NCI-H524 (cell line): Measurements from ENCODE around the gene EARS2.
"Not testable (repeated sequence)": the region's sequence is repeated elsewhere in the genome, so short reads cannot be mapped to it uniquely, and the experiment has no call there.

Experiments
- DNase-seq, 2 experiments: peaks; one replicate each; lab custom pipeline; 2025; lab: John Stamatoyannopoulos, UW

EARS2 gene

DNA sequence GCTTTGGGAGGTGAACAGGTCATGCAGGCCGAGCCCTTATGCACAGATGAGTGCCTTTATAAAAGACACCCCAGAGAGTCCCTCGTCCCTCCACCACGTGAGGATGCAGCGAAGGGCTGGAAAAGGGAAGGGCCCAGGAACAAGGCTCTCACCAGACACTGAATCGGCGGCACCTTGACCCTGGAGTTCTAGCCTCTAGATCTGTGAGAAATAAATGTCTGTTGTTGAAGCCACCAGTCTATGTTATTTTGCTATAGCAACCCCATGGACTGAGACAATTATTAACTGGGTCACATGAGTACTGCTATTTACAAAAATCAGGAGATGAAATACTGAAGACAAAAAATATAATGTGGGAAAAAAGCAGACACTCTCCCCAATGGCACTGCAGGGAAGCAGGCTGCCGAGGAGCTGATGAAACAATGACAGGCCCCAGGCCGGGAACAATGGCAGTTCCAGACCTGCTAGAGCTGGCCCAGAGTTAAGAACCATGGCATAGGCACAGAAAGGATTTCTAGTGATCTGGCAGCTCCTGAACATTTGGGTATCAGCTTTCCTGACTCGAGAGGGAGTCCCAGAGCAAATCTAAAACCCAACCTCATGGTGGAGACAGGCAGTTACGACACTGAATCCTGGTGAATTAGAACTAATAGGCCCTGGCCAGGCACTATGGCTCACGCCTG lies 29.0 kb downstream of the EARS2 start:
- DNase-seq: no peak

DNA sequence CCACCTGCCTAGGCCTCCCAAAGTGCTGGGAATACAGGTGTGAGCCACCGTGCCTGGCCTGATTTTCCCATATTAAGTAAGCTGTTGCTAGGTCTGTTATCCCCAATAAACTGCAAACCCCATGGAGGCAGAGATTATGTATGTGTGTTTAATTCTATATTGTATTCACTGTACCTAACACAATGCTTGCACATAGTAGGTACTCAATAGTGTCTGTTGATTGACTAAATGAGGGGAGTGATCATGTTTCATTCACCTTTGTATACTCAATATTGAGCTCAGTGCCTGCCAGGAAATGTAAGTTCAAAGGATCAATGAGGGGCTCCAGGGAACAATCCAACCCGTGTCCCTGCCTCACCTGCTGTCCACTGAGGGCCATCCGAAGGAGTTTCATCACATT lies 32.3 kb downstream of the EARS2 start:
- no peak for DNase-seq

DNA sequence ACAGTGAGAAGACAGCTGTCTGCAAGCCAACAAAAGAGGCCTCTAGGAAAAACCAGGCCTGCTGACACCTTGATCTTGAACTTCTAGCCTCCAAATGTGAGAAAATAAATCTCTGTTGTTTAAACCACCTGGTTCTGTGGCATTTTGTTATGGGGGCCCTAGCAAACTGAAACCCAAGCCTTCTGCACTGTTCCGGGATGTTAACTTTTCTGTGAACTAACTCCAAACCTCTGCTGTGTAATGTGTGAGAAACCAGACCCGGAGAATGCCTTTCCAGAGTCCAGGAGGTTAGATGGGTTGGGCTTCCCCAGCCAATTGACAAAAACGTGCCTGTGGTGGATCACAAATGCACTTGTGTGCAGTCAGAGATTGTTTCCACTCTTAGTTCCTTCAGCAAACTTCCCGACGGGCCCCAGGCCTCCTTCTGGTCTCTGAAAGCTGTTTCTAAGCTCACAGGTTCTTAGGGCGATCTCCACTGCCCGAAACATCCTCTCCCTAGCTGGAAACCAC lies 33.2 kb downstream of the EARS2 start:
- DNase-seq: no peak

DNA sequence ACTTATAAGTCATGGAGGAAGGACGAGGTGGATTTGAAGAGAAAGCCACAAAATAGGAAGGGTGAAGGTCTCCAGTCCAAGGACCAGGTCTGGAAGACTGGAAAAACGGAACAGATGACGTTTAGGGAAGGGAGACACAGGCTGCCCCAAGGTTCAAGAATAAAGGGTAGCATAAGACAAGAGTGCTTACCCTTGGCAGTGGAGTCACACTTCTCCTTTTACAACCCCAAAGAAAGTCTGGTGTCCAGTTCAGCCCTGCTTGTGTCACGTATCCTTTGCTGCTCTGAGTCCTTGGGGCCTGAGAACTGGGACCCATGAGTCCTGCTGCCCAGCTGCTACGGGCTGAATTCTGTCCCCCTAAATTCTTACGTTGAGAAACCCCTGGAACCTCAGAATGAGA lies 33.8 kb downstream of the EARS2 start:
- DNase-seq: no peak

DNA sequence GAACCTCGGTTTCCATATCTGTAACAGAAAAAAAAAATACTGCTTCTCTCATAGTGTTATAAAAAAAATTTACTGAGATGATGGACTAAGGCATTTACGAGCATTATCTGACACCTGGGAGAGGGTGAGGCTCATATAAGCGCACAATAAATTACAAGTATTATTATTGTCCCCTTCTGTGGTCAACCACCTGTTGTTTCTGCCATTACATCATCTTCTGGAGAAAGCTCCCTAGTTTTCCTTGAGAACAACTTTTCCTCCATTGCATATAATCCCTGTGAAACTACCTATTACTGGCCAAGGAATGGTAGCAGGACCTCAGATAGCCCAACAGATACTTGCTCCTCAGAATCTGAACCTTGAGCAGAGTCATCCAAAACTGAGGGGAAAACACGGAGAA lies 35.2 kb downstream of the EARS2 start:
- no peak for DNase-seq

DNA sequence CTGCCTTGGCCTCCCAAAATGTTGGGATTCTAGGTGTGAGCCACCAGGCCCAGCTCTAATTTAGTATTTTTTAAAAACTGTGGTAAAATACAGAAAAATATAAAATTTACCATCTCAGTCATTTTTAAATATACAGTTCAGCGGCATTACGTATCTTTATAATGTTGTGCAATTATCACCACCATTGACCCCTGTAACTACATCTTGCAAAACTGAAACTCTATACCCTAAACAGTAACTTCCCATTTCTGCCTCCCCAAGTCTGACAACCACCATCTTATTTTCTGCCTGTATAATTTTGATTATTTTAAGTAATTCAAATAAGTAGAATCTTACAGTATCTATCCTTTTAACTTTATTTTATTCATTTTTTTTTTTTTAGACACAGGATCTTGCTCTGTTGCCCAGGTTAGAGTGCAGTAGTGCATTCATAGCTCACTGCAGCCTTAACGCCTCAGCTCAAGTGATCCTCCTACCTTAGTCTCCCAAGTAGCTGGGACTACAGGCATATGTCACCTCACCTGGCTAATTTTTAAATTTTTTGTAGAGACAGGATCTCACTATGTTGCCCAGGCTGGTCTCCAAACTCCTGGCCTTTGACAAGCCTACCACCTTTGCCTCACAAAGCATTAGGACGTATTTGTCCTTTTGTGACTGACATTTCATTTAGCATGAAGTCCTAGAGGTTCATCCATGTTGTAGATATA lies 36.0 kb downstream of the EARS2 start:
- no peak for DNase-seq

DNA sequence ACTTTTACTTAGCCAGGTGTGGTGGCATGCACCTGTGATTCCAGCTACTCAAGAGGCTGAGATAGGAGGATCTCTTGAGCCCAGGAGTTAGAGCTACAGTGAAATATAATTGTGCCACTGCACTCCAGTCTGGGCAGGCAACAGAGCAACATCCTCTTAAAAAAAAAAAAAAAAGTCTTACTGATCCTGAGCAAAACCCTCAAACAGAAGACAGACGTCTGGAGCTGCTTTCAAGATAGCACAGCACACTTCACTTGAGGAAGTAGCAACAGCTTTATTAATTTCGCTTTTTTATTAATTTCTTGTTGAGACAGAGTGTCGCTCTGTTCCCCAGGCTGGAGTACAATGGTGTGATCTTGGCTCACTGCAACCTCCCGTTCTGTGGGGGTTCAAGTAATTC lies 36.6 kb downstream of the EARS2 start:
- DNase-seq: no peak

DNA sequence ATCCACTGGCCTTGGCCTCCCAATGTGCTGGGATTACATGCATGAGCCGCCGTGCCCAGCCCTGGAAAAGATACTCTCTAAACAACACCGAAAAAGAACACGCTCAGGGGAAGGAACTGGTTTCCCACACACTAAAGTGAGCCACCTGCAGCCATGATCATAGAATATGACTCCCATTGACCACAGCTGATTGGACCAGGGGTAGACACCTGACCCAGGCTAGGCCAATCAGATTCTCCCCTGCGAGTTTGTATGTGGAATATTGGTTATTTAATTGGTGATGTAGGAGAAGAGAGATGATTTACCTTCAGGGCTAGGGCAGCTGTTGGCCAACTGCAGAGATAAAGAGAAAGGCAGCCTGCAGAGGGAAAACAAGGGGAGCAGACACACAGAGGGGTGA lies 37.9 kb downstream of the EARS2 start:
- DNase-seq: no peak

DNA sequence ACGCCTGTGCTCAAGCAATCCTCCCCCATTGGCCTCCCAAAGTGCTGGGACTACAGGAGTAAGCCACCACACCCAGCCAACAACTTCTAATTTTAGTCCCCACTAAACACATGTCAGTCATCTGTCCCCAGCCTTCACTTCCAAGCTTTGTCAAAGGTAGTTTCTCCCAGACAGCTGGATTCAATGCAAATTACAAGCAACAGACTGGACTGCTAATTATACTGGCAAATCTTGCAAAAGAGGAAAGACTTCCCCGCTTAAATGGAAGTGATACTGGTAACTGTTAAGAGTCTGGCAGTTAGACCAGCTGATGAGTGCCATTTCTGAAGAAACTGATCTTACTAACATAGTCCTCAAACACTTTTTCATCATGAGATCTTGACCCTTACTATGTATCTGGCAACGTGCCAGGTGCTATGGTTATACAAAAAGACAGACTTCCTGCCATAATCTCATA lies 38.7 kb downstream of the EARS2 start:
- DNase-seq: no peak

DNA sequence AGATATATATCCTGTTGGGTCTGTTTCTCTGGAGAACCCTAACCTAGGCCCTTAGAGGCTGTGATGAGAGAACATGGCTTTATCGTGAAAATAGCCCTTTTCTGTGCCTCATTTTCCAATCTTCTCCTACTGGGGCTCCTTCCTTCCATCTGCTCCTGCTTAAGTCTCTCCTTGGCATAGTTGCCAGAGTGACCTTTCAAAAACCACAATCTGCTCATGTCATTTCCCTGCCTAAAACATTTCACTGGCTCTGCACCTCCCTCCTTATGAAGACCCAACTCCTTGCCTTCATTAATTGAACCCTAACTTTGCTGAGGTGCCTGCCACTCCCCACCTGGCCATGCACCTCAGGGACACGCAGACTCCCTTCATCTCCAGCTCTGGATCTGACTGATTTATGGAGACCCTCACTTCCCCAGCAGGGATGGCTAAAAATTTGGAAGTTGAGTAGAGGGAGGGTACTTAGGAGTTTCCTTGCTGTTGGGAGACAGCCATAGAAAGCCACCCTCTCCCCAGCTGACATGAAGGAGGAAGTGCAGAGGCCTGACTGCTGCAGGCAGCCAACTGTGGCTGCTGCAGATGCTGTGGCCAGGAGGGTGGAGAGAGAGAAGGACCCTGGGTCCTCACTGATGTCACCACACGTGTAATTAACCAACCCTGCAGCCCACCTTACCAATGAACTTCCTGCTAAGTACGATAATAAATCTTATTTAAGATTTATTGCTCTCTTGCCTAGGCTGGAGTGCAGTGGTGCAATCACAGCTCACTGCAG lies 40.6 kb downstream of the EARS2 start:
- DNase-seq: no peak

DNA sequence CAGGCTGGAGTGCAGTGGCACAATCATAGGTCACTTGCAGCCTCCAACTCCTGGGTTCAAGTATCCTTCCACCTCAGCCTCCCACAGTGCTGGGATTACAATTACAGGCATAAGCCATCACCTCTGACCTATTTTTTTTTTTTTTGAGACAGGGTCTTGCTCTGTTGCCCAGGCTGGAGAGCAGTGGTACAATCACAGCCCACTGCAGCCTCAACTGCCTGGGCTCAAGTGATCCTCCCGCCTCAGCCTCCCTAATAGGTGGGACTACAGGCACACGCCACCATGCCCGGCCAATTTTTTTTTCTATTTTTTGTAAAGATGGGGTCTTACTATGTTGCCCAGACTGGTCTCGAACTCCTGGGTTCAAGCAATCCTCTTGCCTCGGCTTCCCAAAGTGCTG lies 41.3 kb downstream of the EARS2 start:
- DNase-seq: no peak

DNA sequence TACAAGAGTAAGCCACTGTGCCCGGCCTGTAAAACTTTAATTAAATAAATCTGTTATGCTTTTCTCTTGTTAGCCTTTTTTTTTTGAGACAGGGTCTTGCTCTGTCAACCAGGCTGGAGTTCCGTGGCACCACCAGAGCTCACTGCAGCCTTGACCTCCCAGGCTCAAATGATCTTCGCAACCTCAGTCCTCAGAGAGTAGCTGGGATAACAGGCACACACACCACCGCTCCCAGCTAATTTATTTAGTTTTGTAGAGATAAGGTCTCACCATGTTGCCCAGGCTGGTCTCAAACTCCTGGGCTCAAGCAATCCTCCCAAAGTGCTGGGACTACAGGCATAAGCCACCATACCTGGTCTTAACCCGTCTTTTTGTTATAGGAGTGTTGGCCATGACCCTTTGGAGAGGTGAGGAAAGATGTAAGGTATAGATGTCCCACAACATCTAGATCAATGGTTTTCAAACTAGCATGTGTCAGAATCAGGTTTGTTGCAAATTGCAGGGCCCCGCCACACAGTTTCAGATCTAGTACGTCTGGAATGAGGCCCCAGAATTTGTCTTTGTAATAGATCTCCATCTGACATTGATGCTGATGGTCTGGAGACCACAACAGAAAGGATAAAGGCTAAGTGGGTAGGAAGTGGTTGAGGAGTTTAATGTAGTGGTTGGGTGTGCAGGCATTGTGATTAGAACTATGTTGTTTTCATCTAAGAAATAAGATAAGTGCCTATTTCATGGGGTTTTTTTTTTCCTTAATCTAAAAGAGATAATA lies 42.6 kb downstream of the EARS2 start:
- no peak for DNase-seq

DNA sequence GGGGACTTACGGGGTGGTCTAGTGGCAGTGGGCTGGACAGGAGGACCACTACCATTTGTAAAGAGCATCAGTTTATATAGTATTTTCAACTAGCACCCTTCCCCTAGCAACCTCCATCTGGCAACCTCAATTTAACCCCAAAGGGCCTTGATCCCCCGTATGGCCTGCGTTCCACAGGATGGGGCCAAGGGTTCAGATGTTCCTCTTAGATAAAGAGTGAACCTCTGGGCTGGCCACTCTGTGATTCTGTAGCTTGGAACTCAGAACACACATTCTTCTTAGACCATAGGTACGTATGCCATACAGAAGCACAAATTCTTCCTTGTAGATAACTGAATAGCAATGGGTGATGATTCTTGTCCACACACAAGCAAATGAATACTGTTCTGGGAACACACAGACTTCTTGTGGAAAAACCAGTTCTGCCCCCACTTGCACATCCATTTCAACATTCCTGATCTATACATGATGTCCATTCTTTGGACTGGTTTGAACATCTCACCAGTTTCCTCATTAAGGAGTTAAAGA lies 44.9 kb downstream of the EARS2 start:
- no peak for DNase-seq

DNA sequence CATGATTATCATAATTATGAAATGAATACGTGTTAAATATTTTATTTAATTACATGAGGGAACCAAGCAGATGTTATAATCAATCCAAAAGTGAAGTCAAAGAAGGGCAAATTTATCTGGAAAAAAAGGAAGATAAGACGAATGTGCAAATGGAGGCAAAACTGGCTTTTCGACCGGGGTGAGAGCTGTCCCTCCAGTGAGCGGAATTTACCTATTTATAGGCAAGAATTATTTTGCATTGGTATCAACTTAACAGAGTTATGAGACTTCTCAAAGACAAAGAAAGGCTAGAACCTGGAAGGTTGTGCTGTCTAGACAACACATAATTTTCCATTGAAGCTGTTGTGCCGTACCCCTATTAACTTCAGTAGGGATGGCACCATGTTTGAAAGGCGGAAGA lies 45.4 kb downstream of the EARS2 start:
- no peak for DNase-seq

DNA sequence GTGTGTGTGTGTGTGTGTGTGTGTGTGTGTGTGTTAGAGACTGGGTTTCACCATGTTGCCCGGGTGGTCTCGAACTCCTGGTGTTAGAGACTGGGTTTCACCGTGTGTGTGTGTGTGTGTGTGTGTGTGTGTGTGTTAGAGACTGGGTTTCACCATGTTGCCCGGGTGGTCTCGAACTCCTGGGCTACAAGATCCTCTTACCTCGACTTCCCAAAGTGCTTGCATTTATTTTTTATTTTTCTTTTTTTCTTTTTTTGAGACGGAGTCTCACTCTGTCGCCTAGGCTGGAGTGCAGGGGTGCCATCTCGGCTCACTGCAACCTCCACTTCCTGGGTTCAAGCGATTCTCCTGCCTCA lies 46.3 kb downstream of the EARS2 start:
- DNase-seq: not testable (repeated sequence)

DNA sequence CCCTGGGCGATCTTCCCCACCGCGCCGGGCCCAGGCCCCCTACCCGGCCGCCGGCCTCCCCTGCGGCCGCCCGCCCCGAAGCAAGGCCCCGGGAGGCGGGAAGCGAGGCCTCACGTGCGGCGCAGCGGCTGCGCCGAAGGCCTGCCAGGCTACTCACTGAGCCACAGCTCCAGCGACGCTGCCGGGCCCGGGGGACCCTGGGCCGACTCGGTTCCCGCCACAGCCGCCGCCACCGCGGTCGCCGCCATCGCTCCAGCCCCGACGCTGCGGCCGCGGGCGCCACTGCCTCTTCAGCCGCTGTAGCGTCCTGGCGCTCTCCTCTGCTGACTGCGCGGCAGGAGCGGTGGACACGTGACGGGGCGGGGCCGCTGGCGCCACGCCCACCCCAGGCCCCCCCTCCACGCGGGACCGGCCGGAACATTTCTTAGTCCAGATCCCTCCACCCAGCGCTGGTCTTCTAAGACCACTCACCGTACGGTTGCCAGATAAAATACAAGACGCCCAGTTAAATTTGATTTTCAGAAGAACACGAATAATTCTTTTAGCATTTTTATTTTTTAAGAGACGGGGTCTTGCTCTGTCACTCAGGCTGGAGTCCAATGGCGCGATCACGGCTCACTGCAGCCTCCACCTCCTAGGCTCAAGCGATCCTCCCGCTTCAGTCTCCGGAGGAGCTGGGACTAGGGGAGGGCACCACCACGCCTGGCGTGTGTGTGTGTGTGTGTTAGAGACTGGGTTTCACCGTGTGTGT lies 46.8 kb downstream of the EARS2 start, which contains the start of gene GGA2:
Gene GGA2, minus strand, starts transcription at position 331 of the 751 bp plus-strand sequence. Its CDS starts 83 bp downstream, at position 248.
- peak; percentile 52 to 80 for DNase-seq

DNA sequence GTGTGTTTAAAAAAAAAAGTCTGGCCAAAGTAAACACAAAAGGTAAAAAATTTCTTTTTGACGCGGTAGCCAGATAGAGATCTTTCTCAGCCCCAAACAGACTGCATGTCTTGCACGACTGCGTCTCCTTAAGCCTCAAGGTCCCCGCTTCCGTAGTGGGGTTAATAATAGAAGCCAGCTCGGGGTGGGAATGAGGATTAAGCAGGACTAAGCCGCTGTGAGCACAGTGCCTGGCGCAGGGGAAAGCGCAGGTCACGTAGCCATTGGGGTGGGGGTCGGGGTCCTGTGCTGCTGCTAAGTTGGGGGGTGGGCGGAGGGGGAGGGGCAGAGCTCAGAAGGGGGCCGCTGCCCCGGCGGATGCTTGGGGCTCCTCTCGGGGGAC lies 47.4 kb downstream of the EARS2 start:
- DNase-seq: peak; percentile 78 to 92

DNA sequence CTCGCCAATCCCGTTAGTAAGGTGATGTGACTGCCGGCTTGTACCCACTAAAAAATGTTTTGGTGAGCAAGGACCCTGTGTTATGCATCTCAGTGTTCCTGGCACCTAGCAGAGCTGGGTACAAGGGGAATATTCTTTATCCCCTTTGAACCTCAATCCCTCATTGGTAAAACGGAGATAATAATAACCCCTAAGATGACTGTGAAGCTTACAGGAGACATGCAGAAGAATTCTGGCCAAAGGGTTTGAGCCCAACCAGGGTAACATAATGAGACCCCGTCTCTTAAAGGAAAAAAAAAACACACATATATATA lies 47.8 kb downstream of the EARS2 start:
- DNase-seq: no peak

DNA sequence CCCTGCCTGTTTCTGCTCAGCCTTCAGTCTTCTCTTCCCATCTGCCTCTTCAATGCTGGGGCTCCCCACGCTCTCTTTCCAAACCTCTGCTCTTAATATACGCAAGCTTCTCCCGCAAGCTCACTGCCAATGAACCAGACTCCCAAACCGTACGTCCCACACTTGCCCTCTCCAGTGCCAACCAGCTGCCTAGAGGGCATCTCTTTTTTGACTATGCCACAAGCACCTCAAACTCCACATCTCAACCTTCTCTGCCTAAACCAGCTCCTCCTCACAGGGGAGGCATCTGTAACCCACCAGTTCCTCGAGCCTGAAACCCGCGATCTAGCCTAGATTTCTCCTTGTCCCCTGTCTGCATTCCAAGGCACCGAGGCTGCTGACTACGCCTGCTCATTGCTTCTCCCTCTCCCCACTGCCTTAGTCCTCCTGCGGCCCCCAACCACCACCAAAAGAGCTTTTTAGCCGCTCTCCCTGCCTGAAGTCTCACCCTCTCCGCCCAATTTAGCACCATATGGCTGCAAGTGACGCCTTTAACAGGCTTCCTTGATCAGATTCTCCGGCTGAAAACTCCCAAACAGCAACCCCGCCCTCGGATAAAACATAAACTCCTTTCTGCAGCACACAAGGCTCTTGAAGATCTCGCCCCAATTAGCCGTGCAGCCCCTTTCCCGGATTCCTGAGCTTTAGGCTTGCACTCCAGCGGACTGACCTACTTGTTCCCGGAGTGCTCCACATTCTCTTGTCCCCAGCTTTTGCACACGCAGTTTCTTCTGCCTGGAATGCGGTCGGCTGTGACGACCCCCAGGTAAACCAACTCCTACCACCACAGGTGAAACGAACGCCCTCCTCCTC lies 48.3 kb downstream of the EARS2 start:
- peak; percentile 51 to 79 for DNase-seq

DNA sequence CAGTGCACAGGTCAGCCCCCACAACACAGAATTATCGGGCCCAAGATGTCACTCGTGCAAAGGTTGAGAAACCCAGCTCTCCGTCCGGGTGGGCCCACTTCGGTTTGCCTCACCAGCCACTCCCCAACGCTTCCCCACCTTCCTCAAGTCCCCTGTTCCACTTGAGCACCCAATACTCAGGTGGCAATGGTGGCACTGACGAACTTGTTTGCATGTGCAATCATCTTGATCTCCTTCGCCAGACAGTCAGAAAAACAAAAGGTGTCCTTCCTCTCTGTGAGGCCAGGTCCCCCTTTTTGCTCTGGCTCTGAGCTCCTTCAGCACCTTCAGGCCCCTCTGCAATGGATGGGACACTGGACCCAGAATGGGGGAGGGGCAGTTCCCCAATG lies 50.5 kb downstream of the EARS2 start:
- no peak for DNase-seq
